ENCODE data around the gene INAFM1. TPM values are rescaled to one million over a fixed set of nuclear protein-coding genes. Genes with fewer than 3 reads are reported as not detected.

Gene INAFM1
- total and polyA plus RNA-seq, 9 of the 15 experiments (the other 6 are each of a cell fraction or from before 2014, with no cell fraction given), result 0.71 to 30.9 (median 3.1) TPM

- TF ChIP-seq UBTF (IDR thresholded peaks at IDR 0.05; ENCODE audit: borderline replicate concordance in 1 of 2, low read depth in 2 of 2, low read length in 2 of 2), result 0 out of 4 replicates have a peak, but pooled peaks of 1 of the 2 experiments have one; percentile 58
- peak; percentile 86 for TF ChIP-seq ZBTB26 (CRISPR knock-in tag; IDR thresholded peaks at IDR 0.05)
- TF ChIP-seq SMARCB1 (IDR thresholded peaks at IDR 0.05; ENCODE audit: insufficient read length, low read depth), result no peak
- TF ChIP-seq ARHGAP35 (IDR thresholded peaks at IDR 0.05; ENCODE audit: partially characterized antibody), result no peak
- TF ChIP-seq ELF1 (tag; IDR thresholded peaks at IDR 0.05), result no peak; the same call in 1 of the 2 replicates
- TF ChIP-seq VEZF1 (CRISPR knock-in tag; IDR thresholded peaks at IDR 0.05), result peak; percentile 77
- peak; percentile 78 for TF ChIP-seq EGR1 (conservative IDR thresholded peaks at IDR 0.05)
- peak; percentile 86 for TF ChIP-seq POLR2A (conservative IDR thresholded peaks at IDR 0.05)
- no peak for TF ChIP-seq RAD51 (IDR thresholded peaks at IDR 0.05; ENCODE audit: borderline replicate concordance, low read depth)
- no peak for TF ChIP-seq CREB1 (IDR thresholded peaks at IDR 0.05)
- TF ChIP-seq CREB1 (CRISPR knock-in tag; IDR thresholded peaks at IDR 0.05), result 0 out of 2 replicates have a peak, but pooled peaks have one; percentile 28
- TF ChIP-seq NKRF (IDR thresholded peaks at IDR 0.05; ENCODE audit: borderline replicate concordance), result peak; percentile 92
- TF ChIP-seq ZNF184 (CRISPR knock-in tag; IDR thresholded peaks at IDR 0.05), result no peak
- TF ChIP-seq CREM (IDR thresholded peaks at IDR 0.05; ENCODE audit: low read depth), result peak; percentile 30; the same call in 1 of the 2 replicates
- peak; percentile 91 for TF ChIP-seq ZBTB7A (IDR thresholded peaks at IDR 0.05; ENCODE audit: borderline replicate concordance, control insufficient read depth, low read depth, low read length)
- TF ChIP-seq MIER1 (IDR thresholded peaks at IDR 0.05; ENCODE audit: low read depth), result no peak
- TF ChIP-seq KAT7 (CRISPR knock-in tag; IDR thresholded peaks at IDR 0.05; ENCODE audit: borderline replicate concordance), result no peak; the same call in 1 of the 2 replicates
- no peak for TF ChIP-seq TRIM28 (IDR thresholded peaks at IDR 0.05)
- TF ChIP-seq ZNF280B (CRISPR knock-in tag; IDR thresholded peaks at IDR 0.05), result no peak
- no peak for TF ChIP-seq CHCHD3 (CRISPR knock-in tag; IDR thresholded peaks at IDR 0.05)
Observed at GRCh38 chr19:47274071-47274890, at the start of gene INAFM1 (continued).

Data from K562 (cell line).